Activated CD4-positive, CD25-positive, alpha-beta regulatory T cell (primary cell): ENCODE measurements around the gene AGBL4.
"Not testable (repeated sequence)": the region's sequence is repeated elsewhere in the genome, so short reads cannot be mapped to it uniquely, and the experiment has no call there.

Source experiments
- DNase-seq, 4 experiments: peaks; one replicate each; lab custom pipeline; 2025; lab: John Stamatoyannopoulos, UW

Gene AGBL4

GRCh38 chr1:49435291-49435690, 588.5 kb downstream of the AGBL4 start:
- no peak for DNase-seq

- no peak for DNase-seq
Observed at GRCh38 chr1:49424782-49425181, 599.0 kb downstream of the AGBL4 start.

- DNase-seq: no peak
Observed at GRCh38 chr1:49416758-49417157, 607.0 kb downstream of the AGBL4 start.

- no peak for DNase-seq
Observed at GRCh38 chr1:49408346-49408745, 615.4 kb downstream of the AGBL4 start.

GRCh38 chr1:49397086-49397485, 626.7 kb downstream of the AGBL4 start:
- DNase-seq: no peak

GRCh38 chr1:49394200-49394599, 629.6 kb downstream of the AGBL4 start:
- DNase-seq: no peak

- no peak for DNase-seq
Observed at GRCh38 chr1:49389699-49390098, 634.1 kb downstream of the AGBL4 start.

GRCh38 chr1:49364676-49365075, 659.1 kb downstream of the AGBL4 start:
- no peak for DNase-seq

GRCh38 chr1:49363628-49364027, 660.1 kb downstream of the AGBL4 start:
- DNase-seq: no peak

GRCh38 chr1:49358036-49358435, 665.7 kb downstream of the AGBL4 start:
- DNase-seq: no peak

GRCh38 chr1:49356594-49356993, 667.2 kb downstream of the AGBL4 start:
- DNase-seq: no peak

GRCh38 chr1:49351768-49352167, 672.0 kb downstream of the AGBL4 start:
- no peak for DNase-seq

- no peak for DNase-seq
Observed at GRCh38 chr1:49346767-49347349, 676.9 kb downstream of the AGBL4 start.

- DNase-seq: no peak
Observed at GRCh38 chr1:49340576-49340975, 683.2 kb downstream of the AGBL4 start.

- DNase-seq: no peak
Observed at GRCh38 chr1:49339043-49339442, 684.7 kb downstream of the AGBL4 start.

- no peak for DNase-seq
Observed at GRCh38 chr1:49337251-49337650, 686.5 kb downstream of the AGBL4 start.

- DNase-seq: no peak
Observed at GRCh38 chr1:49333906-49334305, 689.8 kb downstream of the AGBL4 start.

- DNase-seq: no peak
Observed at GRCh38 chr1:49331066-49331852, 692.5 kb downstream of the AGBL4 start.

- no peak for DNase-seq
Observed at GRCh38 chr1:49323925-49324540, 699.7 kb downstream of the AGBL4 start.

GRCh38 chr1:49320493-49320892, 703.3 kb downstream of the AGBL4 start:
- not testable (repeated sequence) for DNase-seq

- DNase-seq: no peak
Observed at GRCh38 chr1:49319426-49319963, 704.3 kb downstream of the AGBL4 start.

- no peak for DNase-seq
Observed at GRCh38 chr1:49318218-49318617, 705.5 kb downstream of the AGBL4 start.

GRCh38 chr1:49307457-49307856, 716.3 kb downstream of the AGBL4 start:
- no peak for DNase-seq
